Bronchial epithelial cell (primary cell): ENCODE results near the gene TMEM179. TPM values are rescaled to one million over a fixed set of nuclear protein-coding genes. Genes with fewer than 3 reads are reported as not detected.
A peak's percentile ranks its signal among the peaks of the same experiment; 100 is the strongest.

Source experiments
- DNase-seq: peaks from one replicate; pipeline ENCODE4 v3.0.0-alpha.2; 2010; ENCODE audit warnings: low read depth
- FAIRE-seq: peaks from 2 replicates; lab custom pipeline; 2011; peaks lifted over from hg19 to GRCh38; lab: Jason Lieb, UNC
- H3K27me3 ChIP-seq: 2 replicates; pipeline ENCODE4 v1.5.1; 2011; ENCODE audit warnings: low read length; ENCODE audit not compliant: control insufficient read depth, insufficient read depth
- H3K36me3 ChIP-seq: 2 replicates; pipeline ENCODE4 v1.5.1; 2011; ENCODE audit warnings: low read length; ENCODE audit not compliant: control insufficient read depth, insufficient read depth
- H3K4me3 ChIP-seq: 2 replicates; pipeline ENCODE4 v1.5.1; 2011; ENCODE audit warnings: mild to moderate bottlenecking, low read depth, low read length, control low read depth
- total RNA-seq: library from RNA; depleted of rRNA; stranded (reverse); fragments of >200 nt; gene quantifications from 2 replicates; pipeline ENCODE4 v1.2.1, GENCODE V29; 2014
- TF ChIP-seq, protein P1 (sequence below): IDR thresholded peaks from 2 replicates; pipeline ENCODE4 v1.5.1; 2011; ENCODE audit warnings: mild to moderate bottlenecking, moderate library complexity, low read length, control low read depth, inconsistent platforms; ENCODE audit not compliant: insufficient read depth, severe bottlenecking

Gene TMEM179
- total RNA-seq, 1 donor from 2014 or later = not detected

DNA sequence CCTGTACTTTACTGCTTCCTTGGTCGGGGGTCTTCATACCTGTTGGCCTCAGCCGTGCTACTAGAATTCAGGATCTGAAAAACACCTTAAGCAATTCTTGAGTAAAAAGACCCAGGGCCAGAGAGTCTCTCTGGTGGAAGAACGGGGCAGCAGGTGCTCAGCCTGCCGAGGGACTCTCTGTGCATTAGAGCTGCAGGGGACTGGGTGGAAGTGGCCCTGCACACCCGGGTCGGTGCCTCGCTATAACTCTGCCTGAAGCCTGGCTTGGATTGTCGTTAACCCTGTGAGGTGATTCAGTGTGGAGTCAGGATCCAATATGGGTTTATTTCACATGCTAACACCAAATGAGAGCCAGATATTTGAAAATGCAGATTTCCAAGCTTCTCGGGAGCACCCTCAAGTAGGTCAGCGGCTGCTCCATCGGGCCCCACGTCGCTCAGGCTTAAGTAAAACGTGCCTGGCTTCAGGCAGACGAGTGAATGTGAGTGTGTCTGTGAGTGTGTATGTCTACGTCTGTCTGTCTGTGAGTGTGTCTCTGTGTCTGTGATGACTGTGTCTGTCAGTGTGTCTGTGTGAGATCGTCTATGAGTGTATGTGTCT lies 60.1 kb downstream of the TMEM179 start:
- Histone ChIP-seq H3K36me3 (no peaks in the 10 kb centered on the region), H3K27me3 (no peaks in the 10 kb centered on the region), H3K4me3 (no peak overlapping the region)
- TF ChIP-seq, protein P1, sequence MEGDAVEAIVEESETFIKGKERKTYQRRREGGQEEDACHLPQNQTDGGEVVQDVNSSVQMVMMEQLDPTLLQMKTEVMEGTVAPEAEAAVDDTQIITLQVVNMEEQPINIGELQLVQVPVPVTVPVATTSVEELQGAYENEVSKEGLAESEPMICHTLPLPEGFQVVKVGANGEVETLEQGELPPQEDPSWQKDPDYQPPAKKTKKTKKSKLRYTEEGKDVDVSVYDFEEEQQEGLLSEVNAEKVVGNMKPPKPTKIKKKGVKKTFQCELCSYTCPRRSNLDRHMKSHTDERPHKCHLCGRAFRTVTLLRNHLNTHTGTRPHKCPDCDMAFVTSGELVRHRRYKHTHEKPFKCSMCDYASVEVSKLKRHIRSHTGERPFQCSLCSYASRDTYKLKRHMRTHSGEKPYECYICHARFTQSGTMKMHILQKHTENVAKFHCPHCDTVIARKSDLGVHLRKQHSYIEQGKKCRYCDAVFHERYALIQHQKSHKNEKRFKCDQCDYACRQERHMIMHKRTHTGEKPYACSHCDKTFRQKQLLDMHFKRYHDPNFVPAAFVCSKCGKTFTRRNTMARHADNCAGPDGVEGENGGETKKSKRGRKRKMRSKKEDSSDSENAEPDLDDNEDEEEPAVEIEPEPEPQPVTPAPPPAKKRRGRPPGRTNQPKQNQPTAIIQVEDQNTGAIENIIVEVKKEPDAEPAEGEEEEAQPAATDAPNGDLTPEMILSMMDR = no peak
- DNase-seq (no peak), FAIRE-seq (peak; percentile 7)

DNA sequence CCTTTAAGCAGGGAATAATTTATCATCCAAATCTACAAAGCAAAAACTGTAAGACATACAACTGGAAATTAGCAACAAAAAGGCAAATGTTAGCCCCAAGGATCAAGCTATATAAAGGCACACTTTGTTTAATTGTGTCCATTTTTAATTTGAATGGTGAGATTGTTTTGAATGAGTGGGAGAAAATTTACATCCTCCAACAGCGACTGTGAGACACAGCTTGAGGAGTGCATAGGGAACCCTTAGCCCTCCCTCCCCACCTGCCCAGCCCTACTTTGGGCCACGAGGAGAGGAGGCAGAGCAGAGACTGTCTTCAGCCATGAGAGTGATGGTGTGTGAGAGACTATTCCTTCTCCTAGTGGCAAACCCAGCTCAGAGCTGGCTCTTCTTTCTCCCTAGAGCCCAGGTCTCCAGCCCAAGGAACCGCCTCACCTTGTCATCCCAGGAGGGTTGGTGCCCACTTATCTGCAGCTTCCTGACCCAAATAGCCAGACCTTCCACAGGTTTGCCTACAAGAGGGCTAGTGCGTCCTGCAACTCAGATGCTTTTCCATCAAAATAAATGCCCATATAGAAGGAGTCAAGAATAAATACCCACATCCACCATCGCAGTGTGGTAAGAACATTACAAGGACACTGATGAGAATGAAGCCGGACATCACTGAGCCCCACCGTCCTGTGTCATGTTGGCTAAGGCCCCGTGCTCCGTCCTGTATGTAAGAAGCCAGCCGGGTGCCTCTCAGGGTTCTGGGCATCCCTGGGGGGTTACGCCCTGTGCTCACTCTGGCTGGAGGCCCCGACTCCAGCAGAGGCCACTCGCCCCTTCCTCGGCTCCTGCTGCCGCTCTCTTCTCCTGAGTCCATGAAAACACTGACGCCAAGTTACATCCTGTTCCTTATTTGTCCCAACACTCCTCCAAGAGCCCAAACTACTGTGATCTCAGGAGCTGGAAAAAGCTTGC lies 61.4 kb downstream of the TMEM179 start:
- Histone ChIP-seq H3K27me3 (no peaks in the 10 kb centered on the region), H3K4me3 (no peak overlapping the region), H3K36me3 (no peaks in the 10 kb centered on the region)
- FAIRE-seq = peak; percentile 76
- TF ChIP-seq, protein P1 = no peak
- DNase-seq = no peak

DNA sequence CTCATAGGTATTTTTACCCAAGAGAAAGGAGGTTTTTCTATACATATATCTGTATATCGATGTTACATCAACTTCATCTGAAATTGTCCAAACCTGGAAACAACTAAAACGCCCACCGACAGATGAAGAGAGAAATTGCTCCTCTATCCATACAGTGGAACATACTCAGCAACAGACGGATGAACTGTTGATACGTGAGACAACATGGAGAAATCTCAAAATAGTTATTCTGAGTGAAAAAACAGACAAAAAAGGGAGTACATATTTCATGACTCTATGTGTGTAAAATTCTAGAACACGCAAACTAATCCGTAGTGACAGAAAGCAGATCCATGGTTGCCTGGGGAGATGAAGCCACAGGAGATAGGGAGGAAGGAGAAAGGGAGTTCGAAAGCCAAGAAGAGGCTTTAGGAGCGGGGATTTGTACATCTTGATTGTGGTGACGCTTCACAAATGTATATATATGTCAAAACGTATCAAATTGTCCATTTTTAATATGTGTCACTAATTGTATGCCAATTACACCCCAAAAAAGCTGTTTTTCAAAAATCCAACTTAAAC lies 62.6 kb downstream of the TMEM179 start:
- no peaks in the 10 kb centered on the region for H3K27me3 ChIP-seq
- H3K36me3 ChIP-seq = no peaks in the 10 kb centered on the region
- DNase-seq = no peak
- TF ChIP-seq, protein P1 = no peak
- H3K4me3 ChIP-seq = no peak overlapping the region
- FAIRE-seq = no peak

Other genes with a start within 250 kb of the TMEM179 start
- not detected in 2 replicates for gene C14orf180, start 25.0 kb downstream of the TMEM179 start, total RNA-seq
- 26.2 and 26.6 TPM in 2 replicates for gene INF2, start 84.8 kb upstream of the TMEM179 start, total RNA-seq
- 18.2 and 34.3 TPM in 2 replicates for gene ADSS1, start 119.5 kb upstream of the TMEM179 start, total RNA-seq
- gene SIVA1, start 148.4 kb upstream of the TMEM179 start, total RNA-seq = 85.0 and 95.6 TPM in 2 replicates
- gene AKT1, start 191.0 kb upstream of the TMEM179 start, total RNA-seq = 164 and 191 TPM in 2 replicates
- gene ZBTB42, start 196.3 kb upstream of the TMEM179 start, total RNA-seq = 5.2 and 5.3 TPM in 2 replicates